Astrocyte of the spinal cord (primary cell): Measurements from ENCODE around the gene BMP7.

Source experiments
- DNase-seq: peaks from one replicate; pipeline ENCODE4 v3.0.0; 2011; ENCODE audit warnings: low read depth, low spot score
- H3K4me3 ChIP-seq: 2 replicates; pipeline ENCODE4 v1.5.1; 2011; ENCODE audit warnings: low read depth, mild to moderate bottlenecking, low read length, moderate library complexity
- CTCF ChIP-seq: IDR thresholded peaks from 2 replicates; pipeline ENCODE4 v1.5.1; 2012; ENCODE audit warnings: low read depth, mild to moderate bottlenecking, low read length, inconsistent platforms
- in situ Hi-C: cut with HindIII; loops from 2 replicates; pipeline ENCODE4 v1.10.0; 2017; ENCODE audit warnings: low sequenced_read_pairs

The BMP7 gene

GRCh38 chr20:57211406-57211805, 55.0 kb downstream of the BMP7 start:
- DNase-seq: no peak
- H3K4me3 ChIP-seq: no peak overlapping the region
- in situ Hi-C loops: no loop called here
- TF ChIP-seq CTCF: no peak

DNA sequence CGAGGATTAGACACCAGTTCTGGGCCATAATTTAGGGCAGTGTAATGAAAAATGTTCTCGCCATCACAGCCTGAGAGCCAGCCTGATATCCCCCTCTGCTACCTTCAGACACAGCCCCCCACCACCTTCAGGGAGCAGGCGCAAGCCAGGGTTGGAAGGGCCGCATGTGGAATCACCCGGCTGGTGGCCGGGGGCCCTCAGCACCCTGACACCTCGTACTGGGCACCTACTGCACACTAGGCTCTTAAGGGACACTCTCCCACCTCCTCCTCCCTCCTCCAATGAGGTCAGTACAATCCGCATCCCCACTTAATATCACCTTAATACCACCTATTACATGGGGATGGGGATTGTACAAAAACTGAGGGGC, 55.5 kb downstream of the BMP7 start:
- no peak for TF ChIP-seq CTCF
- in situ Hi-C loops: no loop called here
- no peak for DNase-seq
- H3K4me3 ChIP-seq: no peak overlapping the region

- no peak overlapping the region for H3K4me3 ChIP-seq
- TF ChIP-seq CTCF: no peak
- DNase-seq: no peak
- in situ Hi-C loops: no loop called here
Measured at GRCh38 chr20:57210054-57210910, 56.2 kb downstream of the BMP7 start.

GRCh38 chr20:57209413-57209812, 57.0 kb downstream of the BMP7 start:
- in situ Hi-C loops: no loop called here
- H3K4me3 ChIP-seq: no peak overlapping the region
- no peak for TF ChIP-seq CTCF
- DNase-seq: no peak

GRCh38 chr20:57208198-57208597, 58.2 kb downstream of the BMP7 start:
- no peak overlapping the region for H3K4me3 ChIP-seq
- no peak for TF ChIP-seq CTCF
- DNase-seq: no peak
- in situ Hi-C loops: no loop called here

GRCh38 chr20:57207251-57207650, 59.2 kb downstream of the BMP7 start:
- DNase-seq: no peak
- in situ Hi-C loops: no loop called here
- no peak for TF ChIP-seq CTCF
- H3K4me3 ChIP-seq: no peak overlapping the region
